Activated T-helper 1 cell treated with anti-CD3 and anti-CD28 coated beads, Interleukin-12 subunit alpha, Interleukin-12 subunit beta, Interleukin-2, Interleukin-4 antibody, amounts not matched to agents 30 ng/mL and 10 ng/mL and 1 ng/mL, durations not matched to agents 14 hours and 24 hours and 36 hours (primary cell): ENCODE results near the gene REL. TPM values are rescaled to one million over a fixed set of nuclear protein-coding genes. Genes with fewer than 3 reads are reported as not detected.
"Not testable (repeated sequence)": the region's sequence is repeated elsewhere in the genome, so short reads cannot be mapped to it uniquely, and the experiment has no call there.

Experiments
- DNase-seq: peaks from one replicate; pipeline ENCODE4 v3.0.0; 2021; ENCODE audit warnings: low spot score
- H3K27ac Mint-ChIP-seq: one replicate; pipeline ENCODE4 v1.8.0; 2021; ENCODE audit warnings: mild to moderate bottlenecking, mixed read lengths
- H3K27me3 Mint-ChIP-seq: one replicate; pipeline ENCODE4 v1.8.0; 2022; ENCODE audit warnings: mild to moderate bottlenecking, moderate library complexity, mixed read lengths; ENCODE audit not compliant: insufficient read depth
- H3K36me3 Mint-ChIP-seq: one replicate; pipeline ENCODE4 v1.8.0; 2021; ENCODE audit warnings: low read depth, mixed read lengths
- H3K4me1 Mint-ChIP-seq: one replicate; pipeline ENCODE4 v1.8.0; 2021; ENCODE audit warnings: low read depth, mixed read lengths
- H3K4me3 Mint-ChIP-seq: one replicate; pipeline ENCODE4 v1.8.0; 2021; ENCODE audit warnings: mild to moderate bottlenecking, moderate library complexity, mixed read lengths
- H3K9me3 Mint-ChIP-seq: one replicate; pipeline ENCODE4 v1.8.0; 2021; ENCODE audit warnings: mixed read lengths
- intact Hi-C: fragments of 100-400 bp; cut with micrococcal nuclease; formaldehyde crosslinking; loops from one replicate; pipeline ENCODE4 v1.15.1; 2024
- total RNA-seq: library from RNA; stranded (reverse); gene quantifications from 2 replicates; pipeline ENCODE4 v1.2.3, GENCODE V29; 2022

The REL gene
- total RNA-seq, 1 donor from 2014 or later = 93.6 TPM

- peaks cover 2% of the 10 kb centered on the region for H3K27me3 Mint-ChIP-seq
- no peak overlapping the region for H3K27ac Mint-ChIP-seq
- no peak overlapping the region for H3K4me3 Mint-ChIP-seq
- no peak for DNase-seq
- no peaks in the 10 kb centered on the region for H3K36me3 Mint-ChIP-seq
- H3K4me1 Mint-ChIP-seq = peaks cover 5% of the 10 kb centered on the region
- H3K9me3 Mint-ChIP-seq = no peaks in the 10 kb centered on the region
- intact Hi-C loops = no loop called here
Measured at GRCh38 chr2:60852282-60852860, 29.0 kb upstream of the REL start.

- Mint-ChIP-seq H3K4me1 (peaks cover 5% of the 10 kb centered on the region), H3K4me3 (no peak overlapping the region), H3K36me3 (no peaks in the 10 kb centered on the region), H3K9me3 (no peaks in the 10 kb centered on the region), H3K27ac (no peak overlapping the region), H3K27me3 (no peaks in the 10 kb centered on the region)
- intact Hi-C loops = no loop called here
- DNase-seq = no peak
Measured at GRCh38 chr2:60853531-60853930, 27.8 kb upstream of the REL start.

- no peak overlapping the region for H3K27ac Mint-ChIP-seq
- no peaks in the 10 kb centered on the region for H3K9me3 Mint-ChIP-seq
- H3K27me3 Mint-ChIP-seq = peaks cover 2% of the 10 kb centered on the region
- no peak overlapping the region for H3K4me3 Mint-ChIP-seq
- no peaks in the 10 kb centered on the region for H3K36me3 Mint-ChIP-seq
- peaks cover 5% of the 10 kb centered on the region for H3K4me1 Mint-ChIP-seq
- intact Hi-C loops = no loop called here
- no peak for DNase-seq
Measured at GRCh38 chr2:60855989-60856669, 25.2 kb upstream of the REL start.

DNA sequence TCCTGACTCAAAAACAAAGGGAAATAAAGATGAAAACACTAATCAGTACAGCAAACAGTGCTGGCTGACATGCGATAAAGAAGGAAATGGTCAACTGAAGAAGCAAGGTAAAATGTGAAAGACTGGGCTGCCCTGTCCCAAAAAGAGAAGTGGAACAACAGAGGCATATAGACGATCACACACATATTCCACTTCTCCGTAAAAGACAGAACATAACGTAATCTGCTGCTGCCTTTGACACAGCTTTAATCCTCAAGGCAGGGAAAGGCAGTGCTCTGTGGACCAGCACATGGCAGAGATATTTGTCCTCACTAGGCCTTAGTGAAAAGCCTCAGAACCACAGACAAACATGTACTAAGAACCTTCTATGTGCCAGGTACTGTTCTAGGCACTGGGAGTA is 24.3 kb upstream of the REL start:
- Mint-ChIP-seq H3K4me1 (peaks cover 10% of the 10 kb centered on the region), H3K4me3 (no peak overlapping the region), H3K27me3 (peaks cover 5% of the 10 kb centered on the region), H3K27ac (no peak overlapping the region), H3K36me3 (no peaks in the 10 kb centered on the region), H3K9me3 (no peaks in the 10 kb centered on the region)
- DNase-seq = no peak
- intact Hi-C loops = no loop called here

- no peaks in the 10 kb centered on the region for H3K36me3 Mint-ChIP-seq
Measured at GRCh38 chr2:60858897-60859311, 22.5 kb upstream of the REL start.

GRCh38 chr2:60861736-60862135 is 19.6 kb upstream of the REL start:
- intact Hi-C loops = no loop called here

More at GRCh38 chr2:60858897-60859311, 22.5 kb upstream of the REL start:
- Mint-ChIP-seq H3K27ac (no peak overlapping the region), H3K27me3 (peaks cover 5% of the 10 kb centered on the region), H3K4me1 (peaks cover 22% of the 10 kb centered on the region), H3K4me3 (no peak overlapping the region), H3K9me3 (no peaks in the 10 kb centered on the region)
- intact Hi-C loops = no loop called here
- no peak for DNase-seq

DNA sequence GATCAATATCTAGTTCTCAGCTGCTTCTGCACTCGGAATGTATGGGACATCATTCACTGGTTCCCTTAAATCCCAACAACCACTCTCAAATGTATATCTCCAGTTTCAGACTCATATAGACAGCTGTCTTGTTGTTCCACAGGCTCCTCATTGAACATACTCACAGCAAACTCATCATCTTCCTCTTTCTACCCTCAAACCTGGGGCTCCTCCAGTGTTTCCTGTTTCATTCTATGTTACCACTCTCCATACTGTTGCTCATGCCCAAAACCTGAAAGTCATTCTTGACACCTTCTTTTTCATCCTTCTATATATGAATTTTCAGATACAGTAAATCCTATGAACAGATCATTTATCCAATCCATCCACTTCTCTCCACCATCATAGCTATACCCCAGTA is 18.7 kb upstream of the REL start:
- H3K36me3 Mint-ChIP-seq = peaks cover 8% of the 10 kb centered on the region
- H3K27me3 Mint-ChIP-seq = peaks cover 5% of the 10 kb centered on the region
- intact Hi-C loops = no loop called here
- peaks cover 20% of the 10 kb centered on the region for H3K9me3 Mint-ChIP-seq
- H3K4me1 Mint-ChIP-seq = peaks cover 18% of the 10 kb centered on the region
- H3K27ac Mint-ChIP-seq = no peak overlapping the region
- no peak overlapping the region for H3K4me3 Mint-ChIP-seq
- no peak for DNase-seq

More at GRCh38 chr2:60861736-60862135, 19.6 kb upstream of the REL start:
- Mint-ChIP-seq H3K27ac (no peak overlapping the region), H3K27me3 (peaks cover 5% of the 10 kb centered on the region), H3K4me1 (peaks cover 17% of the 10 kb centered on the region), H3K9me3 (peaks cover 13% of the 10 kb centered on the region), H3K4me3 (no peak overlapping the region), H3K36me3 (peaks cover 2% of the 10 kb centered on the region)
- no peak for DNase-seq

DNA sequence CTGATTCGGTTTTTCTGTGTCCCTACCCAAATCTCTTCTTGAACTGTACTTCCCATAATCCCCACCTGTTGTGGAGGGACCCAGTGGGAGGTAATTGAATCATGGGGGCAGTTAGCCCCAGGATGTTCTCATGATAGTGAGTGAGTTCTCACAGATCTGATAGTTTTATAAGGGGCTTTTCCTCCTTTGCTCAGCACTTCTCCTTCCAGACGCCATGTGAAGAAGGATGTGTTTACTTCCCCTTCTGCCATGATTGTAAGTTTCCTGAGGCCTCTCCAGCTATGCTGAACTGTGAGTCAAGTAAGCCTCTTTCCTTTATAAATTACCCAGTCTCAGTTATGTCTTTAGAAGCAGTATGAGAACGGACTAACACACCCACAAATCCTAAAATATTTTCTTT is 16.0 kb upstream of the REL start:
- intact Hi-C loops, DNase-seq, H3K4me3 Mint-ChIP-seq, H3K27ac Mint-ChIP-seq, H3K27me3 Mint-ChIP-seq: not testable (repeated sequence)
- peaks cover 32% of the 10 kb centered on the region for H3K4me1 Mint-ChIP-seq
- peaks cover 15% of the 10 kb centered on the region for H3K36me3 Mint-ChIP-seq
- peaks cover 30% of the 10 kb centered on the region for H3K9me3 Mint-ChIP-seq

DNA sequence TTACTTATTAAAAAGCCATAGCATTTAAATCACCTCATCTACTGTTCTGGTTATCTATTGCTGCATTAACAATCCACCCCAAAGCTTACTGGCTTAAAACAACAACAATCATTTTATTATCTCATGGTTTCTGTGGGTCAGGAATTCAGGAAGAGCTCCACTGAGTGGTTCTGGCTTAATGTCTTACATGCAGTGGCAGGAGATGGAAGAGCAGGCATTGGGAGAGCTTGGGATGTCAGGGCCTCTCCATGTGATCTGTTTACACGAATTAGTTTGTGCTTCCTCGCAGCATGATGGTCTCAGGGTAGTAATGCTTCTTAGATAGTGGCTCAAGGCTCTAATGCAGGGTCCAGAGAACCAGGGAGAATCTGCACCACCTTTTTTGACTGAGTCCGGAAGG is 14.4 kb upstream of the REL start:
- peaks cover 28% of the 10 kb centered on the region for H3K4me1 Mint-ChIP-seq
- no peak for DNase-seq
- no peak overlapping the region for H3K4me3 Mint-ChIP-seq
- H3K27ac Mint-ChIP-seq = peak overlapping the region; percentile 41
- peaks cover 30% of the 10 kb centered on the region for H3K9me3 Mint-ChIP-seq
- intact Hi-C loops = no loop called here
- peaks cover 15% of the 10 kb centered on the region for H3K36me3 Mint-ChIP-seq
- H3K27me3 Mint-ChIP-seq = peaks cover under 1% of the 10 kb centered on the region

DNA sequence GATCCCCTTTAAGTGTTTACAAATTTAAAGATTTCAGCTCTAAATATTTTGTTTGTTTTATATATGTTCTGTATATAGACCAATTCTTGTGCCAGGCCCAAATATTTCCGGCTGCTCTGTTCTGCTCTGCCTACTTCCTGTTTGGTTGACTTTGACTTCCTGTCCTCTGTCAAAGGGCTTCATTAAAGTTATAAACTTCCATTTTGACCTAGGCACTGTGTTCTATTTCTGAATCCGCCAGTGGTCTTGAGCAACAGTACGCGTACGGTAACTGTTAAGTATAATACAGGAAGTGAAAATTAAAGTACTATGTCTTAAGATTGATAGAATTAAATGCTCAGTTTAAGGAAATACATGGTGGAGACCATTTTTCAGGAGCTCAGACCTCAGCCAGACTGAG is 13.5 kb upstream of the REL start:
- peaks cover 15% of the 10 kb centered on the region for H3K36me3 Mint-ChIP-seq
- peak overlapping the region; percentile 51 for H3K27ac Mint-ChIP-seq
- H3K4me3 Mint-ChIP-seq = no peak overlapping the region
- H3K4me1 Mint-ChIP-seq = peaks cover 30% of the 10 kb centered on the region
- no peak for DNase-seq
- intact Hi-C loops = no loop called here
- H3K9me3 Mint-ChIP-seq = peaks cover 30% of the 10 kb centered on the region
- H3K27me3 Mint-ChIP-seq = no peaks in the 10 kb centered on the region

DNA sequence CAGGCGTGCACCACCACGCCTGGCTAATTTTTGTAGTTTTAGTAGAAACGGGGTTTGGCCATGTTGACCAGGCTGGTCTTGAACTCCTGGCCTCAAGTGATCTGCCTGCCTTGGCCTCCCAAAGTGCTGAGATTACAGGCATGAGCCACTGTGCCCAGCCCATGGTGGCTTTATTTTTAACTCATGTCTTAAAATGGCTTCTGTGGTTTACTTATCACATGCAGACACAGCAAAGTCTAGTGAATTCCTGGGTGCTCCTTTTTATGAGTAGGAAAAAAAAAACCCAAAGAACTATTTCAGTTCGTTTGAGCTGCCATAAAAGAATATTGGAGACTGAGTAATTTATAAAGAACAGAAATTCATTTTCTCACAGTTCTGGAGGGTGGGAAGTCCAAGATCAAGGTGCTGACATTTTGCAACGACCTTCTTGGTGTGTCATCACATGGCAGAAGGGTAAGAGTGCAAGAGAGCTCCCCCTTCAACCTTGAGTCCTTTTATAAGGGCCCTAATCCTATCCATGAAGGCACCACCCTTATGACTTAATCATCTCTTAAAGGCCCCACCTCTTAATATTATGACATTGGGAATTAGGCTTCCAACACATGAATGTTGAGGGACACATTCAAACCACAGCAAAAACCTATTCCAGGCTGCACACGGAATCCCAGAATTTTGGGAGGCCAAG is 12.6 kb upstream of the REL start:
- Mint-ChIP-seq H3K4me1 (peaks cover 30% of the 10 kb centered on the region), H3K27ac (no peak overlapping the region), H3K9me3 (peaks cover 30% of the 10 kb centered on the region), H3K4me3 (no peak overlapping the region), H3K27me3 (no peaks in the 10 kb centered on the region), H3K36me3 (peaks cover 15% of the 10 kb centered on the region)
- no peak for DNase-seq
- intact Hi-C loops = no loop called here

- H3K27me3 Mint-ChIP-seq = no peaks in the 10 kb centered on the region
- peaks cover 16% of the 10 kb centered on the region for H3K9me3 Mint-ChIP-seq
- H3K36me3 Mint-ChIP-seq = peaks cover 16% of the 10 kb centered on the region
- intact Hi-C loops = loop anchor here (1.0 to 2.0 kb wide), 4 partner anchors 8 to 104 kb away; no protein-coding TSS in a partner anchor
- H3K27ac Mint-ChIP-seq = peak overlapping the region; percentile 68
- no peak for DNase-seq
- no peak overlapping the region for H3K4me3 Mint-ChIP-seq
- H3K4me1 Mint-ChIP-seq = peaks cover 42% of the 10 kb centered on the region
Measured at GRCh38 chr2:60872510-60872928, 8.9 kb upstream of the REL start.

GRCh38 chr2:60873381-60873780 is 8.0 kb upstream of the REL start:
- Mint-ChIP-seq H3K4me1 (peaks cover 39% of the 10 kb centered on the region), H3K36me3 (peaks cover 10% of the 10 kb centered on the region), H3K27me3 (no peaks in the 10 kb centered on the region), H3K4me3 (no peak overlapping the region), H3K27ac (no peak overlapping the region), H3K9me3 (peaks cover 10% of the 10 kb centered on the region)
- intact Hi-C loops = loop anchor here (2.0 kb wide), 1 partner anchor 103 kb away; no protein-coding TSS in a partner anchor
- no peak for DNase-seq
